IgD-negative memory B cell (primary cell): Measurements from ENCODE around the gene PRR16. TPM values are rescaled to one million over a fixed set of nuclear protein-coding genes. Genes with fewer than 3 reads are reported as not detected.
"Not testable (repeated sequence)": the region's sequence is repeated elsewhere in the genome, so short reads cannot be mapped to it uniquely, and the experiment has no call there.

Source experiments
- H3K27ac Mint-ChIP-seq, 3 donors: one replicate each; pipeline ENCODE4 v1.8.0; 2020 to 2022; ENCODE audit warnings: mild to moderate bottlenecking in 3 of 3, mixed read lengths in 3 of 3, moderate library complexity in 1 of 3
- H3K27me3 Mint-ChIP-seq: one replicate; pipeline ENCODE4 v1.8.0; 2021; ENCODE audit warnings: mixed read lengths
- H3K36me3 Mint-ChIP-seq: one replicate; pipeline ENCODE4 v1.8.0; 2020; ENCODE audit warnings: mild to moderate bottlenecking, mixed read lengths
- H3K4me1 Mint-ChIP-seq, 3 donors: one replicate each; pipeline ENCODE4 v1.8.0; 2020 to 2022; ENCODE audit warnings: mixed read lengths in 3 of 3, mild to moderate bottlenecking in 1 of 3
- H3K4me3 Mint-ChIP-seq, 4 donors: one replicate each; pipeline ENCODE4 v1.8.0; 2020 to 2022; ENCODE audit warnings: mild to moderate bottlenecking in 4 of 4, mixed read lengths in 4 of 4, moderate library complexity in 3 of 4
- H3K9me3 Mint-ChIP-seq, 3 donors: one replicate each; pipeline ENCODE4 v1.8.0; 2020 to 2021; ENCODE audit warnings: mixed read lengths in 3 of 3, mild to moderate bottlenecking in 1 of 3
- polyA plus RNA-seq: library from polyadenylated mRNA; unstranded; fragments of 300-500 nt; fragmentation: Illumina TruSeq; gene quantifications from one replicate; pipeline ENCODE4 v1.2.3, GENCODE V29; 2021

Gene PRR16
- polyA plus RNA-seq, 1 donor from 2014 or later, result not detected

DNA sequence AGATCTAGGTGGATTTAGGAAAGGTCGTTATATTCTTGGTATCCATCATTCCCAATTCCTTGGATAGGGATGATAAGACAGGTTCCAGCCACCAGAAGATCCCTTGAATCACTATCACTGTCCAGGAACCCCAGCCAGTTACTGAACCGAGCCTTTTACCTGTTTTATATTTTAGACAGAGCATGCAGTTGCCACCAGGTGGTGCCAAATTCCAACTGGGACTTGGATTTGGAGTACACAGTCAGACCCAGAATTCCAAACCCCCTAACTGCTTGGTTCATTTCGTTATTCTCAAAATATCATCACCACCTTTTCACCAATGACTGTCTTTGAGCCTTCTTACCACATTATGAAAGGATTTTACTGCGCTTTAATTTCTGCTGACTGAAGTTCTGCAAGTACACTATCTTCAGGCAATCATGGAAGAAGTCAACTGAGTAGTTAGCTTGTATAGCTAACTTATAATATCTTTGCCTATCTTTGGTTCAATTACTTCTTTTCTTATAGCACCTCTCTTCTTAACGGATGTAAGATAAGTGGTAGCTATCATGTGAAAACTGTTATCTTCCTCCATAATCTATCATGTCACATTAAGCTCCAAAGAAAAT is 191.8 kb downstream of the PRR16 start:
- Mint-ChIP-seq H3K27me3 (no peaks in the 10 kb centered on the region), H3K27ac (no peak overlapping the region), H3K4me3 (no peak overlapping the region), H3K4me1 (no peaks in the 10 kb centered on the region), H3K36me3 (no peaks in the 10 kb centered on the region), H3K9me3 (no peaks in the 10 kb centered on the region)

DNA sequence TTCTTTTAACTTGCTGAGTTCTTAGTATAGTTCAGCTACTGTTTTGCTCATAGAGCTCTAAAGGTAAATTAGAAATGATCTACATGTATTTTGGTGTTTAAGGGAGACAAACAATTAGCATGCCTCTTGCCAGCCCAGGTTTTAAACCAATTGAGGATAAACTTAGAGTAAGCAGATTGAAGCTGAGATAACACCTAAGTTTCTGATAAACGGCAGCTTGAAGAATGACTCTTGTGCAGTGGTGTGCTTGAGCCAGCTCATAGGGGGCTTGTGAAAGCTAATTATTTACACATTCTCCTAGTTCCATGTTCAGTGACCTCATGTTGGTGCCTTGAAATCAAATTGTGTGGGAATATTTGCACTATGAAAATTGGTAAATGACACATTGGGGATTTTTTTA is 193.0 kb downstream of the PRR16 start:
- H3K27me3 Mint-ChIP-seq, result no peaks in the 10 kb centered on the region
- H3K27ac Mint-ChIP-seq, result no peak overlapping the region
- no peaks in the 10 kb centered on the region for H3K36me3 Mint-ChIP-seq
- H3K4me1 Mint-ChIP-seq, result no peaks in the 10 kb centered on the region
- no peaks in the 10 kb centered on the region for H3K9me3 Mint-ChIP-seq
- no peak overlapping the region for H3K4me3 Mint-ChIP-seq

DNA sequence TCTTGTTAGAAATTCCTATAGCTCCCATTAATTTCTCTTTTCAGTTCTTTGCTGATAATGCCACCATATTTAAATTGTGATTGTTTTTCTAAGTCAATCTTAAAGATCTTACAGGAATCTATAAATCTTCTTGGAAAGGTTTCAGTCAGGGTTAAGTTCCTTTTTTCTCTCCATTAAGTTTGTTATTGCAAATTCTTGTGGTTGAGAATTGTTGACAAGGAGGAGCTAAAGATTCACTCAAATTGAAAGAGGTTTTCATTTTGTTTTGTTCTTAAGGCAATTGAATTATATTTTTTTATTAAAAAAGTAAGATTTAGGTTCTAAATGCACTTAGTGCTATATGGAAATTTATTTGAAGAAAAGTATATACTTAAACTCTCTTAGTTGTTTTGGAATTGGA is 213.4 kb downstream of the PRR16 start:
- Mint-ChIP-seq H3K27me3 (no peaks in the 10 kb centered on the region), H3K9me3 (no peaks in the 10 kb centered on the region), H3K27ac (no peak overlapping the region), H3K4me1 (no peaks in the 10 kb centered on the region), H3K4me3 (no peak overlapping the region), H3K36me3 (no peaks in the 10 kb centered on the region)

- no peak overlapping the region for H3K4me3 Mint-ChIP-seq
- no peaks in the 10 kb centered on the region for H3K4me1 Mint-ChIP-seq
- H3K9me3 Mint-ChIP-seq, result no peaks in the 10 kb centered on the region
- no peaks in the 10 kb centered on the region for H3K27me3 Mint-ChIP-seq
- no peak overlapping the region for H3K27ac Mint-ChIP-seq
- no peaks in the 10 kb centered on the region for H3K36me3 Mint-ChIP-seq
Measured at GRCh38 chr5:120678279-120678678, 214.2 kb downstream of the PRR16 start.

GRCh38 chr5:120682851-120683250 is 218.8 kb downstream of the PRR16 start:
- Mint-ChIP-seq H3K27me3 (peaks cover 2% of the 10 kb centered on the region), H3K36me3 (no peaks in the 10 kb centered on the region), H3K9me3 (peaks cover 0 to 3% (median 0%) of the 10 kb centered on the region in 3 donors), H3K4me3 (no peak overlapping the region), H3K4me1 (peaks cover 0 to 3% (median 0%) of the 10 kb centered on the region in 3 donors), H3K27ac (no peak overlapping the region)

- H3K36me3 Mint-ChIP-seq, result no peaks in the 10 kb centered on the region
- peaks cover 0 to 3% (median 0%) of the 10 kb centered on the region in 3 donors for H3K4me1 Mint-ChIP-seq
- peaks cover 2% of the 10 kb centered on the region for H3K27me3 Mint-ChIP-seq
- peaks cover 0 to 4% (median 2%) of the 10 kb centered on the region in 3 donors for H3K9me3 Mint-ChIP-seq
- no peak overlapping the region for H3K4me3 Mint-ChIP-seq
- H3K27ac Mint-ChIP-seq, result no peak overlapping the region
Measured at GRCh38 chr5:120683580-120683979, 219.5 kb downstream of the PRR16 start.

DNA sequence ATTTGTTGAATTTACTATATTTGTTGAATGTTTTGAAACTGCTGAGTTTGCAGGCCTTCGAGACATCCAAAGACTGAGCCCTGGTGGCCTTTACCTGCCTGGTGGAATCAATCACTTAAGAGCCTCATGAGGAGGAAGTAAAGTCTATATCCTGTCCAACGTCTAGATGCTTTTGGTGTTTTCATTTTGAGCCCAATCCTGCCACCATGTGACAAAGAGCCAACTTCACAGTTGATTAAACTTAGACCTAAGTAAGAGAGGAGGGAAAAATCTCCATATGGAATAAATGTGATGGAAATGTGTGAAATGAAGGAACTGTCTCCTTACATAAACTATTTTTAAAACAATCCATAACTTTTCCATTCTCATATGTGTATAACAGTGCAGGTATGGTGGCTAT is 220.1 kb downstream of the PRR16 start:
- H3K9me3 Mint-ChIP-seq, result peaks cover 0 to 4% (median 4%) of the 10 kb centered on the region in 3 donors
- no peak overlapping the region for H3K4me3 Mint-ChIP-seq
- H3K27ac Mint-ChIP-seq, result no peak overlapping the region
- no peaks in the 10 kb centered on the region for H3K36me3 Mint-ChIP-seq
- peaks cover 0 to 3% (median 0%) of the 10 kb centered on the region in 3 donors for H3K4me1 Mint-ChIP-seq
- peaks cover 2% of the 10 kb centered on the region for H3K27me3 Mint-ChIP-seq

DNA sequence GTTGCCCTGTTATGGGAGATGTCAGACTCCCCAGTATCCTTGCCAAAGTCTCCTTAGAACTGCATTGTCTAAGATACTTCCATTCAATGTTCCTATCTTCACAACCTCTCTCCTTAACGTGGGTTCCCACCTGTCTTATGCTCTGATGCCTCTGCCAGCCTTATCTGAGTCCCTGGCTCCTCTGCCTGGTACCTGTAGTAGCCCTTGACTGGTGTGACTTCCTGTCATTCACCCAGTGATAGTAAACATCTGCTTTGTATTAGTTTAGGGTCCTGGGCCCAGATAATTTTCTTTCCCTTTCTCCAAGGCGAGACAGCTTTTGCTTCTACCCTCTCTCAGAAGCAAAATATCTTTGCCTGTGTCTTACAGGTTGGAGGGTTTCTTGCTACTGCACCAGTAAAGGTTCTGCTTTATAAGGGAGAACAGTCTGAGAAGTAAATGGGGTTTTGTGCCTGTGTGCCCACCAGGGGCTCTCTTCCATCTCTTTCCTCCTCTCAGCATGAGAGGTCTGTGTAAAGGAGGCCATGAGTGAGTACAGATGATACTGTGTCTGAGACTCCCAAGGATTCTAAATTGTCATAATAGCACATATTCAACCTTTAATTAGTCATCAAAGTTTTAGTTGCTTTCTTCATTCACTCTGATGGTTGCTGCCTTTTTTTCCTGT is 220.8 kb downstream of the PRR16 start:
- H3K27me3 Mint-ChIP-seq, result peaks cover 2% of the 10 kb centered on the region
- H3K36me3 Mint-ChIP-seq, result no peaks in the 10 kb centered on the region
- H3K27ac Mint-ChIP-seq, result no peak overlapping the region
- H3K4me3 Mint-ChIP-seq, result no peak overlapping the region
- H3K9me3 Mint-ChIP-seq, result peaks cover 0 to 4% (median 4%) of the 10 kb centered on the region in 3 donors
- peaks cover 0 to 3% (median 0%) of the 10 kb centered on the region in 3 donors for H3K4me1 Mint-ChIP-seq

- no peaks in the 10 kb centered on the region for H3K4me1 Mint-ChIP-seq
Measured at GRCh38 chr5:120690621-120691407, 226.7 kb downstream of the PRR16 start.

DNA sequence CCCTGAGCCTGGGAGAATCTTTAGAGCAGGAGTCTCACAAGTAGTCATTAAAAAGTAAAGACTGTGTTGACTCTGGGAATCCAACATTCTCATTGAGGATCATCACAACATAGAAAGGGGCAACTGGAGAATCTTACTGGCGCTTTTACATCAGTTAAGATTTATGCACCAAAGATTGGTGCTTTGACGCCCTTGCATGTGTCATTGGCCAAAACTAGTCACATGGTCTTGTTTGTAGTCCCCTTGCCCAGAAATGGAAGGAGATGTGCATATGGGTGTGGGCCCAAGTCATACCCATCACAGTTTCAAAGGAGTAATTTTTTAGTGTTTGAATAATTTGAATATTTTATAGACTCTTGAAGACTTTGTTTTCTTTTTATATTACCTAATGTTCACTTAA is 228.2 kb downstream of the PRR16 start:
- no peaks in the 10 kb centered on the region for H3K4me1 Mint-ChIP-seq
- no peak overlapping the region for H3K4me3 Mint-ChIP-seq
- no peak overlapping the region for H3K27ac Mint-ChIP-seq
- H3K36me3 Mint-ChIP-seq, result no peaks in the 10 kb centered on the region
- peaks cover 2% of the 10 kb centered on the region for H3K27me3 Mint-ChIP-seq
- peaks cover 2 to 4% (median 4%) of the 10 kb centered on the region in 3 donors for H3K9me3 Mint-ChIP-seq

More at GRCh38 chr5:120690621-120691407, 226.7 kb downstream of the PRR16 start:
- Mint-ChIP-seq H3K36me3 (no peaks in the 10 kb centered on the region), H3K27ac (no peak overlapping the region), H3K27me3 (peaks cover 2% of the 10 kb centered on the region), H3K9me3 (peaks cover 4% of the 10 kb centered on the region in 3 donors), H3K4me3 (no peak overlapping the region)

DNA sequence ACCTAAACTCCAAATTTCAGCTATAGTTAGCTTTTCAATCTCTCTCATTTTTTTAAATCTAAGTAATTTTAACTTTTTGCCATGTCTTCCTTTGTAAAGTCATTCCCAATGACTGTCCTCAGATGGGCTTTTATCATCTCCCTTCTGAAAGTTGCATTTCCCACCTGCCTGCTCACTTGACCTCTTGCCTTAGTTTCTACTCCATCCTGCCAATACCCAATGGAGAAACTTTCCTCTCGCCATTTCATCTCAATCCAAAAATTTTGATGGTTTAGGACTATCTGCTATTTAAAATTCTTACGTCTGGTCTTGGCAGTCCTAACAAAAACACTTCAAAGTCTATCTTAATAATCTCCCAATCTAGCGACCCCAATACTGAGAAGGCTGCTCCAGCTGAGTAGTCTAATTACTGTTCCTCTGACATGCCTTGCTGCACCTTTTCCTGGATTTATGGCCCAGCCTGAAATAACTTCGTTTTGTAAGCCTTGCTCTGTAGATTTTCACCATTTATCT is 231.3 kb downstream of the PRR16 start:
- H3K4me1 Mint-ChIP-seq, result no peaks in the 10 kb centered on the region
- H3K27me3 Mint-ChIP-seq, result no peaks in the 10 kb centered on the region
- H3K4me3 Mint-ChIP-seq, result no peak overlapping the region
- peaks cover 0 to 6% (median 0%) of the 10 kb centered on the region in 3 donors for H3K9me3 Mint-ChIP-seq
- H3K27ac Mint-ChIP-seq, result peak overlapping the region in 1 of 3 donors; percentile 17
- H3K36me3 Mint-ChIP-seq, result no peaks in the 10 kb centered on the region

GRCh38 chr5:120697147-120697546 is 233.0 kb downstream of the PRR16 start:
- Mint-ChIP-seq H3K4me3 (no peak overlapping the region), H3K4me1 (no peaks in the 10 kb centered on the region), H3K27me3 (peaks cover 3% of the 10 kb centered on the region), H3K9me3 (peaks cover 0 to 7% (median 0%) of the 10 kb centered on the region in 3 donors), H3K36me3 (no peaks in the 10 kb centered on the region), H3K27ac (no peak overlapping the region)

DNA sequence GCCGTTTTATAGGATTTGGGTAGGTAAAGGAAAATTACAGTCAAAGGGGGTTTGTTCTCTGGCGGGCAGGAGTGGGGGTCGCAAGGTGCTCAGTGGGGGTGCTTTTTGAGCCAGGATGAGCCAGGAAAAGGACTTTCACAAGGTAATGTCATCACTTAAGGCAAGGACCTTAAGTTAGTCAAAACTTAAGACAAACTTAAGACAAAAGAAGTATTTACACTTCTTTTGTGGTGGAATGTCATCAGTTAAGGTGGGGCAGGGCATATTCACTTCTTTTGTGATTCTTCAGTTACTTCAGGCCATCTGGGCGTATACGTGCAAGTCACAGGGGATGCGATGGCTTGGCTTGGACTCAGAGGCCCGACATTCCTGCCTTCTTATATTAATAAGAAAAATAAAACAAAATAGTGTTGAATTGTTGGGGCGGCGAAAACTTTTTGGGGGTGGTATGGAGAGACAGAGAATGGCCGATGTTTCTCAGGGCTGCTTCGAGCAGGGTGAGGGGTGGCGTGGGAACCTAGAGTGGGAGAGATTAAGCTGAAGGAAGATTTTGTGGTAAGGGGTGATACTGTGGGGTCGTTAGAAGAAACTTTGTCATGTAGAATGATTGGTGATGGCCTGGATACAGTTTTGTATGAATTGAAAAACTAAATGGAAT is 233.7 kb downstream of the PRR16 start:
- H3K9me3 Mint-ChIP-seq, H3K4me3 Mint-ChIP-seq, H3K27ac Mint-ChIP-seq: not testable (repeated sequence)

DNA sequence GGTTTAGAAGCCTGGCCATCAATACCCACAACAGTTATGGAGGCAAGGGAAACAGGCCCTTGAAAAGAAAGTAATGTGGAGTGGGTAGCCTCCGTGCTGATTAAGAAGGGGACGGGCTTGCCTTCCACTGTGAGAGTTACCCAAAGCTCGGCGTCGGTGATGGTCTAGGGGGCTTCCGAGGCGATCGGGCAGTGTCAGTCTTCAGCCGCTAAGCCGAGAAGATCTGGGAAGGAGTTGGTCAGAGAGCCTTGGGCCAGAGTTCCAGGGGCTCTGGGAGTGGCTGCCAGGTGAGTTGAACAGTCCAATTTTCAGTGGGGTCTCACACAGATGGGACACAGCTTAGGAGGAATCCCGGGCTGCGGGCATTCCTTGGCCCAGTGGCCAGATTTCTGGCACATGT is 236.6 kb downstream of the PRR16 start:
- H3K27me3 Mint-ChIP-seq, H3K4me3 Mint-ChIP-seq, H3K9me3 Mint-ChIP-seq, H3K27ac Mint-ChIP-seq, H3K36me3 Mint-ChIP-seq, H3K4me1 Mint-ChIP-seq: not testable (repeated sequence)

More for the DNA sequence above, 233.7 kb downstream of the PRR16 start:
- not testable (repeated sequence) for H3K27me3 Mint-ChIP-seq, H3K4me1 Mint-ChIP-seq, H3K36me3 Mint-ChIP-seq
